GM12878 (cell line): Measurements from ENCODE around the gene HEXA. TPM values are rescaled to one million over a fixed set of nuclear protein-coding genes. Genes with fewer than 3 reads are reported as not detected.

Source experiments
- ATAC-seq: fragments of 200-7000 bp; cut with Tn5 transposase; 3 replicates; pipeline ENCODE4 v1.9.1; 2020; ENCODE audit warnings: mild to moderate bottlenecking, moderate library complexity
- BruUV-seq: library from RNA; stranded (reverse); fragments of 400-500 nt; replicated peaks from 2 replicates; lab custom pipeline; 2021; lab: Mats Ljungman, UMichigan
- CTCF ChIA-PET: fragments of 300-600 bp; sonication (Branson Sonifier 250); formaldehyde crosslinking; extraction: SDS; loops from one replicate; lab custom pipeline; 2021; ENCODE audit warnings: inconsistent platforms; lab: Yijun Ruan, JAX
- POLR2A ChIA-PET: fragments of 350-600 bp; formaldehyde crosslinking; extraction: SDS; loops from one replicate; lab custom pipeline; 2021; ENCODE audit warnings: inconsistent platforms; lab: Charles Lee
- RAD21 ChIA-PET: fragments of 300-600 bp; sonication (Branson Sonifier 250); formaldehyde crosslinking; loops from one replicate; lab custom pipeline; 2023; ENCODE audit warnings: antibody characterized with exemption; ENCODE audit not compliant: unreplicated experiment; lab: Charles Lee
- SMC1A ChIA-PET: fragments of 300-600 bp; sonication (Branson Sonifier 250); formaldehyde crosslinking; loops from one replicate; lab custom pipeline; 2023; ENCODE audit not compliant: unreplicated experiment, uncharacterized antibody; lab: Charles Lee
- DNase-seq: peaks from one replicate; pipeline ENCODE4 v3.0.0-alpha.2; 2011; ENCODE audit warnings: low read depth, low spot score
- FAIRE-seq: peaks from 3 replicates; lab custom pipeline; 2011; peaks lifted over from hg19 to GRCh38; lab: Jason Lieb, UNC
- H2AFZ ChIP-seq: 2 replicates; pipeline ENCODE4 v1.6.0; 2011; ENCODE audit warnings: low read depth, low read length, control low read depth; ENCODE audit not compliant: control insufficient read depth
- H3K27ac ChIP-seq: 2 replicates; pipeline ENCODE4 v1.5.1; 2011; ENCODE audit warnings: control low read depth; ENCODE audit not compliant: control insufficient read depth, insufficient read depth
- H3K27me3 ChIP-seq, 2 experiments: replicated peaks in 1 of 2; 2 replicates each; pipeline versions ENCODE4 v1.6.0 to v1.6.1; 2011; ENCODE audit warnings: low read length in 1 of 2; ENCODE audit not compliant: control insufficient read depth in 2 of 2, insufficient read depth in 2 of 2
- H3K36me3 ChIP-seq, 2 experiments: 2 replicates each; pipeline ENCODE4 v1.5.1; 2011; ENCODE audit warnings: low read length in 1 of 2; ENCODE audit not compliant: control insufficient read depth in 2 of 2, insufficient read depth in 2 of 2
- H3K4me1 ChIP-seq: 2 replicates; pipeline ENCODE4 v1.6.1; 2011; ENCODE audit warnings: mild to moderate bottlenecking, low read length, moderate library complexity, mixed read lengths; ENCODE audit not compliant: control insufficient read depth, insufficient read depth
- H3K4me2 ChIP-seq: 2 replicates; pipeline ENCODE4 v1.6.0; 2011; ENCODE audit warnings: control low read depth; ENCODE audit not compliant: control insufficient read depth, insufficient read depth
- H3K4me3 ChIP-seq: fragments of 200-600 bp; sonication (generic); 2 replicates; pipeline ENCODE4 v1.5.1; 2016
- H3K79me2 ChIP-seq: 2 replicates; pipeline ENCODE4 v1.6.0; 2011; ENCODE audit warnings: low read length; ENCODE audit not compliant: control insufficient read depth, insufficient read depth
- H3K9ac ChIP-seq: 2 replicates; pipeline ENCODE4 v1.8.0; 2011; ENCODE audit warnings: low read length, control low read depth, mixed read lengths; ENCODE audit not compliant: control insufficient read depth, insufficient read depth
- H3K9me3 ChIP-seq: replicated peaks from 3 replicates; pipeline ENCODE4 v1.5.1; 2011; ENCODE audit warnings: mild to moderate bottlenecking, low read length; ENCODE audit not compliant: control insufficient read depth, insufficient read depth
- H4K20me1 ChIP-seq: 2 replicates; pipeline ENCODE4 v1.6.0; 2011; ENCODE audit not compliant: control insufficient read depth, insufficient read depth
- CREB1 ChIP-seq: IDR thresholded peaks from 2 replicates; pipeline ENCODE4 v1.6.1; 2012; ENCODE audit warnings: low read depth, mild to moderate bottlenecking, inconsistent platforms
- HSF1 ChIP-seq: fragments of 150-350 bp; IDR thresholded peaks from 2 replicates; pipeline ENCODE4 v1.6.1; 2014; ENCODE audit warnings: mild to moderate bottlenecking, low read depth, low read length
- NFYB ChIP-seq: IDR thresholded peaks from 2 replicates; pipeline ENCODE4 v1.6.1; 2011; ENCODE audit warnings: low read depth, mild to moderate bottlenecking, low read length, improper control_type of control experiment, moderate library complexity; ENCODE audit not compliant: insufficient read depth
- NR2F1 ChIP-seq: fragments of 450-650 bp; conservative IDR thresholded peaks from 2 replicates; pipeline ENCODE4 v1.6.1; 2017; ENCODE audit warnings: mild to moderate bottlenecking
- POLR2AphosphoS2 ChIP-seq: IDR thresholded peaks from 2 replicates; pipeline ENCODE4 v1.6.1; 2011; ENCODE audit warnings: low read depth, mild to moderate bottlenecking, low read length, improper control_type of control experiment, moderate library complexity
- RB1 ChIP-seq: fragments of 450-650 bp; formaldehyde crosslinking; IDR thresholded peaks from 2 replicates; pipeline ENCODE4 v1.6.1; 2017; ENCODE audit warnings: mild to moderate bottlenecking, borderline replicate concordance
- RELA ChIP-seq: fragments of 450-650 bp; IDR thresholded peaks from 2 replicates; pipeline ENCODE4 v1.8.0; 2014; ENCODE audit warnings: borderline replicate concordance; ENCODE audit not compliant: partially characterized antibody
- TCF3 ChIP-seq: IDR thresholded peaks from 2 replicates; pipeline ENCODE4 v1.6.1; 2012; ENCODE audit warnings: low read depth, mild to moderate bottlenecking, low read length, borderline replicate concordance; ENCODE audit not compliant: insufficient read depth
- ZBTB33 ChIP-seq: fragments of 450-650 bp; IDR thresholded peaks from 2 replicates; pipeline ENCODE4 v1.6.1; 2017; ENCODE audit warnings: mild to moderate bottlenecking
- ZBTB4 ChIP-seq: fragments of 450-650 bp; formaldehyde crosslinking; IDR thresholded peaks from 2 replicates; pipeline ENCODE4 v1.4.0; 2022; ENCODE audit warnings: mild to moderate bottlenecking, moderate library complexity
- WGBS: methylation state at CpG from one replicate; pipeline ENCODE4 v1.1.6; 2016; ENCODE audit warnings: low lambda C conversion rate; ENCODE audit not compliant: insufficient replicate concordance, insufficient coverage; ENCODE audit errors: missing lambda C conversion rate; 5-methylcytosine and 5-hydroxymethylcytosine counted together
- in situ Hi-C: fragments of 300-500 bp; cut with MboI; formaldehyde crosslinking; loops from 9 replicates; pipeline ENCODE4 v1.14.3; 2018; ENCODE audit warnings: mixed read lengths
- intact Hi-C: fragments of 100-400 bp; cut with micrococcal nuclease; formaldehyde crosslinking; loops from one replicate; pipeline ENCODE4 v1.14.2; 2022; ENCODE audit not compliant: unreplicated experiment
- polyA plus RNA-seq, 11 experiments: library from polyadenylated mRNA; depleted of rRNA in 4 of 11; unstranded in 6 of 11; stranded (reverse) in 5 of 11; fragments of >200 nt; fragmentation: Nextera tagmentation in 4 of 11; fragmentation: Illumina TruSeq in 1 of 11; extraction: Ambion mirVana in 4 of 11; extraction: Trizol in 1 of 11; gene quantifications; 1 replicate in 1 of 11; 2 replicates in 10 of 11; pipeline versions ENCODE4 v1.2.1 to v1.2.3, GENCODE V29; 2011 to 2016; ENCODE audit warnings: inconsistent platforms in 2 of 11, missing spikeins in 2 of 11, low read depth in 1 of 11
- total RNA-seq, 4 experiments: library from RNA; depleted of rRNA in 3 of 4; stranded (reverse); fragments of >200 nt in 3 of 4; fragmentation: Illumina TruSeq in 1 of 4; extraction: Trizol in 1 of 4; gene quantifications; 2 replicates each; pipeline versions ENCODE4 v1.2.1 to v1.2.3, GENCODE V29; 2013 to 2021
- TF ChIP-seq, protein P1 (sequence below): fragments of 450-650 bp; IDR thresholded peaks from 2 replicates; pipeline ENCODE4 v1.6.1; 2017; ENCODE audit warnings: borderline replicate concordance
- TF ChIP-seq, protein P2 (sequence below): IDR thresholded peaks from 2 replicates; pipeline ENCODE4 v1.6.1; 2012; ENCODE audit warnings: mild to moderate bottlenecking, low read depth, low read length

Gene HEXA
- total and polyA plus RNA-seq, 10 of the 15 experiments (the other 5 are each of a cell fraction or from before 2014, with no cell fraction given): 24.5 to 151 (median 69.3) TPM

GRCh38 chr15:72402726-72403125 lies 26.9 kb upstream of the HEXA start:
- H3K4me1 ChIP-seq: no peaks in the 10 kb centered on the region
- no peaks in the 10 kb centered on the region for H3K9me3 ChIP-seq
- no peak overlapping the region for H3K27ac ChIP-seq
- ChIA-PET RAD21 (no interaction called here), CTCF (no interaction called here), POLR2A (no interaction called here), SMC1A (no interaction called here)
- H4K20me1 ChIP-seq: no peaks in the 10 kb centered on the region
- H3K27me3 ChIP-seq: peaks cover 2 to 3% of the 10 kb centered on the region in 2 experiments; a peak in 3 of 4 replicates
- FAIRE-seq (no peak), DNase-seq (no peak), ATAC-seq (no peak)
- no TSS peak for BruUV-seq
- H3K4me3 ChIP-seq: no peak overlapping the region
- in situ Hi-C loops (loop anchor here (10.0 kb wide), 1 partner anchor 272 kb away; no protein-coding TSS in a partner anchor), intact Hi-C loops (no loop called here)
- no peak overlapping the region for H3K4me2 ChIP-seq
- 80% methylated on average over 5 of the region's 5 CpGs for whole genome bisulfite sequencing
- no peaks in the 10 kb centered on the region for H3K79me2 ChIP-seq
- H3K36me3 ChIP-seq: no peaks in the 10 kb centered on the region
- H3K9ac ChIP-seq: no peak overlapping the region
- no peak overlapping the region for H2AFZ ChIP-seq
- TF ChIP-seq RELA (no peak), NR2F1 (no peak), CREB1 (no peak), ZBTB33 (no peak), TCF3 (no peak), ZBTB4 (CRISPR knock-in tag) (no peak), HSF1 (no peak), POLR2AphosphoS2 (no peak), RB1 (no peak), NFYB (no peak)
- TF ChIP-seq, protein P1, sequence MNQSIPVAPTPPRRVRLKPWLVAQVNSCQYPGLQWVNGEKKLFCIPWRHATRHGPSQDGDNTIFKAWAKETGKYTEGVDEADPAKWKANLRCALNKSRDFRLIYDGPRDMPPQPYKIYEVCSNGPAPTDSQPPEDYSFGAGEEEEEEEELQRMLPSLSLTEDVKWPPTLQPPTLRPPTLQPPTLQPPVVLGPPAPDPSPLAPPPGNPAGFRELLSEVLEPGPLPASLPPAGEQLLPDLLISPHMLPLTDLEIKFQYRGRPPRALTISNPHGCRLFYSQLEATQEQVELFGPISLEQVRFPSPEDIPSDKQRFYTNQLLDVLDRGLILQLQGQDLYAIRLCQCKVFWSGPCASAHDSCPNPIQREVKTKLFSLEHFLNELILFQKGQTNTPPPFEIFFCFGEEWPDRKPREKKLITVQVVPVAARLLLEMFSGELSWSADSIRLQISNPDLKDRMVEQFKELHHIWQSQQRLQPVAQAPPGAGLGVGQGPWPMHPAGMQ: no peak
- TF ChIP-seq, protein P2, sequence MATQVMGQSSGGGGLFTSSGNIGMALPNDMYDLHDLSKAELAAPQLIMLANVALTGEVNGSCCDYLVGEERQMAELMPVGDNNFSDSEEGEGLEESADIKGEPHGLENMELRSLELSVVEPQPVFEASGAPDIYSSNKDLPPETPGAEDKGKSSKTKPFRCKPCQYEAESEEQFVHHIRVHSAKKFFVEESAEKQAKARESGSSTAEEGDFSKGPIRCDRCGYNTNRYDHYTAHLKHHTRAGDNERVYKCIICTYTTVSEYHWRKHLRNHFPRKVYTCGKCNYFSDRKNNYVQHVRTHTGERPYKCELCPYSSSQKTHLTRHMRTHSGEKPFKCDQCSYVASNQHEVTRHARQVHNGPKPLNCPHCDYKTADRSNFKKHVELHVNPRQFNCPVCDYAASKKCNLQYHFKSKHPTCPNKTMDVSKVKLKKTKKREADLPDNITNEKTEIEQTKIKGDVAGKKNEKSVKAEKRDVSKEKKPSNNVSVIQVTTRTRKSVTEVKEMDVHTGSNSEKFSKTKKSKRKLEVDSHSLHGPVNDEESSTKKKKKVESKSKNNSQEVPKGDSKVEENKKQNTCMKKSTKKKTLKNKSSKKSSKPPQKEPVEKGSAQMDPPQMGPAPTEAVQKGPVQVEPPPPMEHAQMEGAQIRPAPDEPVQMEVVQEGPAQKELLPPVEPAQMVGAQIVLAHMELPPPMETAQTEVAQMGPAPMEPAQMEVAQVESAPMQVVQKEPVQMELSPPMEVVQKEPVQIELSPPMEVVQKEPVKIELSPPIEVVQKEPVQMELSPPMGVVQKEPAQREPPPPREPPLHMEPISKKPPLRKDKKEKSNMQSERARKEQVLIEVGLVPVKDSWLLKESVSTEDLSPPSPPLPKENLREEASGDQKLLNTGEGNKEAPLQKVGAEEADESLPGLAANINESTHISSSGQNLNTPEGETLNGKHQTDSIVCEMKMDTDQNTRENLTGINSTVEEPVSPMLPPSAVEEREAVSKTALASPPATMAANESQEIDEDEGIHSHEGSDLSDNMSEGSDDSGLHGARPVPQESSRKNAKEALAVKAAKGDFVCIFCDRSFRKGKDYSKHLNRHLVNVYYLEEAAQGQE: no peak
